Measurements from ENCODE around the gene ITGA6. TPM values are rescaled to one million over a fixed set of nuclear protein-coding genes. Genes with fewer than 3 reads are reported as not detected.

Gene ITGA6
- total and polyA plus RNA-seq, 8 donors = 14.7 to 92.7 (median 54.8) TPM

DNA sequence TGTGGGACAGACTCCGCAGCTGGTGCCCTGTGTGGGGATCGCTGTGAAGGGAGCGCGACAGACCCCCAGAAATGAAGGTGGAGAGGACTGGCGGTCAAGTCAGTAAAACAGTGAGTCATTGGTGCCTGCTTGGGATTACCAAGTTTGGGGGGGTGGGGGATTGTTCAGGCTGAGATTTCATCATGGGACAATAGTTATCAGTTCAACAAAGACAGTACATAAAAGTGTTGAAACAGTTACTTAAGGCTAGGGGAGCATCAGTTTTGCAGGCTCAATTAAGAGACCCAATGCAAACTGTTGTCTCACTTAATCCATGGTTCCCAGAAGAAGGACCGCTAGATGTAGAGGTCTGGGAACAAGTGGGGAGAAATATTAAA, 86.1 kb downstream of the ITGA6 start:
- 91 to 97% methylated on average over 6 of the region's 6 CpGs for WGBS, 2 donors
- no peak for DNase-seq
- H3K9me3 ChIP-seq = peaks cover 0 to 6% (median 2%) of the 10 kb centered on the region in 4 donors
- no peak overlapping the region for H3K27ac ChIP-seq
- TF ChIP-seq, protein P1, sequence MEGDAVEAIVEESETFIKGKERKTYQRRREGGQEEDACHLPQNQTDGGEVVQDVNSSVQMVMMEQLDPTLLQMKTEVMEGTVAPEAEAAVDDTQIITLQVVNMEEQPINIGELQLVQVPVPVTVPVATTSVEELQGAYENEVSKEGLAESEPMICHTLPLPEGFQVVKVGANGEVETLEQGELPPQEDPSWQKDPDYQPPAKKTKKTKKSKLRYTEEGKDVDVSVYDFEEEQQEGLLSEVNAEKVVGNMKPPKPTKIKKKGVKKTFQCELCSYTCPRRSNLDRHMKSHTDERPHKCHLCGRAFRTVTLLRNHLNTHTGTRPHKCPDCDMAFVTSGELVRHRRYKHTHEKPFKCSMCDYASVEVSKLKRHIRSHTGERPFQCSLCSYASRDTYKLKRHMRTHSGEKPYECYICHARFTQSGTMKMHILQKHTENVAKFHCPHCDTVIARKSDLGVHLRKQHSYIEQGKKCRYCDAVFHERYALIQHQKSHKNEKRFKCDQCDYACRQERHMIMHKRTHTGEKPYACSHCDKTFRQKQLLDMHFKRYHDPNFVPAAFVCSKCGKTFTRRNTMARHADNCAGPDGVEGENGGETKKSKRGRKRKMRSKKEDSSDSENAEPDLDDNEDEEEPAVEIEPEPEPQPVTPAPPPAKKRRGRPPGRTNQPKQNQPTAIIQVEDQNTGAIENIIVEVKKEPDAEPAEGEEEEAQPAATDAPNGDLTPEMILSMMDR (IDR thresholded peaks at IDR 0.05) = no peak
- H3K4me1 ChIP-seq = no peaks in the 10 kb centered on the region
- no peak overlapping the region for H3K4me3 ChIP-seq
- intact Hi-C loops (cut with DNase I) = no loop called here
- FAIRE-seq = no peak
- H3K36me3 ChIP-seq = no peaks in the 10 kb centered on the region
- no peaks in the 10 kb centered on the region for H3K27me3 ChIP-seq
- no peak for ATAC-seq

DNA sequence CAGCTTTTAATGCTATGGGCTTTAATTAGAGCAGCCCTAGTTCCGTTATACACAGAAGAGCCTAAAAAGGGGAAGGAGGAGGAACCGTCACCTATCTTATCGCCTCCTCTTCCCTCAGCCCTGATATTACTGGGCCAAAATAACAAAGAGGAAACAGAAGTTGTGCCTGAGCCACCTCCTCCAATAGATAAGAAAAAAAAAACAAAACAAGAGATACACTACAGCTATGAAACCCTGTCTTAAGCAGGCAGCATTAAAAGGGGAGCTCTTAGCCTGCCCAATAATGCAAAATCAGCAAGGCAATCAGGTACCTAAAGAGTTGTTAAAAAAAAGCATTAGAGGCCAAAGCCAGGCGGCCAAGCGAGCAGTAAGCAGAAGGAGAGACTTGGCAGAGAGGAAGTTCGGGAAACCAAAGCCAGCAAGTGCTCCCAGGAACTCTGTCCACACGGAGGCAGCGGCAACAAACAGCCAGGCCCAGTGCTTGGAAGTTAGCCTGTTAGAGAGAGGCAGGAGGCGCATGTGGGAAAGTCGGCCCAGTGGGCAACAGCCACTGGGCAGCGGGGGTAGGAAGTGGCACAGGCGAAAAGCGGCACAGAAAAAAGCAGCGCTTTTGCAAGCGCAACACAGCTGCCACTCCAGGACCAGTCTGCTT, 86.7 kb downstream of the ITGA6 start:
- peak in 1 of 6 donors; percentile 20 for DNase-seq
- intact Hi-C loops (cut with DNase I) = no loop called here

DNA sequence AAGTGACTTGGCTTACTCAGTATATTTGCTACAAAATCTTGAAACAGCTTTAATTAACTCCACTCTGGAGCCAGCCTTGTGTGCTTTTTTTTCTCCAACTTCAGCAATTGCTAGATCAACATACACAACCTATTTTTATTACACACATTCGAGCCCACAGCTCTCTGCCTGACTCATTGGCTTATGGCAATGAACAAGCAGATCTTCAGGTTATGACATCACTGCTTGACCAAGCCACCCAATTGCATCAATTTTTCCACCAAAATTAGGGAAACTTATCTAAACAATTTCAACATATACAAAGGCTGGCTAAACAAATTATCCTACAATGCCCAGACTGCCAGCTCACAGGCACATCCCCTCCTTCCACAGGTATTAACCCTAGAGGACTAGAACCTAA, 88.9 kb downstream of the ITGA6 start:
- H3K4me3 ChIP-seq = no peak overlapping the region
- DNase-seq (no peak), ATAC-seq (no peak), FAIRE-seq (no peak)
- no peaks in the 10 kb centered on the region for H3K27me3 ChIP-seq
- H3K9me3 ChIP-seq = peaks cover 0 to 6% (median 2%) of the 10 kb centered on the region in 4 donors
- H3K4me1 ChIP-seq = no peaks in the 10 kb centered on the region
- WGBS, 2 donors = 31% methylated on average over 1 of the region's 1 CpG
- H3K36me3 ChIP-seq = no peaks in the 10 kb centered on the region
- intact Hi-C loops (cut with DNase I) = no loop called here
- no peak overlapping the region for H3K27ac ChIP-seq
- TF ChIP-seq, protein P1 (IDR thresholded peaks at IDR 0.05) = no peak

More for the DNA sequence above, 86.7 kb downstream of the ITGA6 start:
- no peak for FAIRE-seq
- ATAC-seq = peak in 1 of 4 donors; percentile 49
- Histone ChIP-seq H3K27me3 (no peaks in the 10 kb centered on the region), H3K4me1 (no peaks in the 10 kb centered on the region), H3K27ac (no peak overlapping the region), H3K36me3 (no peaks in the 10 kb centered on the region), H3K4me3 (no peak overlapping the region), H3K9me3 (peaks cover 0 to 6% (median 2%) of the 10 kb centered on the region in 4 donors)
- TF ChIP-seq, protein P1 (IDR thresholded peaks at IDR 0.05) = no peak
- WGBS, 2 donors = 73 to 86% methylated on average over 15 of the region's 15 CpGs

DNA sequence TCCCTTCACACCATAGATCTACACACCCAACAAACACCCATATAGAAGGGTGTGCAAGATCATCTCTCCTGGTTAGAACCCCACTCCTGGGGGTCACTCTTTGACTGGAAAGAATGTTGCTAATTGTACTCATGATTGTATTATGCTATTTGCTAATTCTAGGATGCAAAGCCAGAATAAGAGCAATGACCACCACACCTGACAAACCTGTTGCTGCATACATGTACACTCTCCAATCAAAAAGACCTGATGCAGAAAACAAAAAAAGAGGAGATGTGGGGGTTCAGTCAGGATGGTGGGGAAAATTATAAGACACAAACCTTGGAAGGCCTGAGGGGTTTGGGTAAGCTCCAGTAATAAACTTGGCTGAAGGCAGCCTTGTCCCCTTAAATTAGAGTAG, 91.6 kb downstream of the ITGA6 start:
- no peak for ATAC-seq
- Histone ChIP-seq H3K27ac (no peak overlapping the region), H3K4me1 (no peaks in the 10 kb centered on the region), H3K27me3 (no peaks in the 10 kb centered on the region), H3K36me3 (no peaks in the 10 kb centered on the region), H3K4me3 (no peak overlapping the region), H3K9me3 (no peaks in the 10 kb centered on the region)
- intact Hi-C loops (cut with DNase I) = no loop called here
- TF ChIP-seq, protein P1 (IDR thresholded peaks at IDR 0.05) = no peak
- no peak for FAIRE-seq
- DNase-seq = no peak

DNA sequence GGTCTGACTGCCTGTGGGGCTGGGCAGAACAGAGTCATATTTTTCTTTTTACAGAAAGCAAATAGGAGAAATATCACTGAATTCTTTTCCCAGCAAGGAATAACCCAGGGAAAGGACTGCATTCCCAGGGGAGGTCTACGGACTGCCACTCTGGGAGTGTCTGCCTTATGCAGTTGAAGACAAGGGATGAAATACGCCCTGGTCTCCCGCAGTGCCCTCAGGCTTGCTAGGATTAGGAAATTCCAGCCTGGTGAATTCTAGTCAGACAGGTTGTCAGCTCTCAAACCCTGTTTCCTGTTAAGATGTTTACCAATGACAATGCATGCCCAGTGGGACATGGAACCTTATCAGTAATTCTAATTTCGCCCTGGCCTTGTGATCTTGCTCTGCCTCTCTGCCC, 98.2 kb downstream of the ITGA6 start:
- TF ChIP-seq, protein P1 (IDR thresholded peaks at IDR 0.05) = no peak
- H3K36me3 ChIP-seq = no peaks in the 10 kb centered on the region
- H3K9me3 ChIP-seq = no peaks in the 10 kb centered on the region
- no peak overlapping the region for H3K27ac ChIP-seq
- FAIRE-seq (no peak), ATAC-seq (no peak), DNase-seq (no peak)
- no peaks in the 10 kb centered on the region for H3K4me1 ChIP-seq
- intact Hi-C loops (cut with DNase I) = no loop called here
- 91 to 95% methylated on average over 4 of the region's 4 CpGs for WGBS, 2 donors
- no peaks in the 10 kb centered on the region for H3K27me3 ChIP-seq
- no peak overlapping the region for H3K4me3 ChIP-seq
